Measurements from ENCODE around the gene GRHL1.

DNA sequence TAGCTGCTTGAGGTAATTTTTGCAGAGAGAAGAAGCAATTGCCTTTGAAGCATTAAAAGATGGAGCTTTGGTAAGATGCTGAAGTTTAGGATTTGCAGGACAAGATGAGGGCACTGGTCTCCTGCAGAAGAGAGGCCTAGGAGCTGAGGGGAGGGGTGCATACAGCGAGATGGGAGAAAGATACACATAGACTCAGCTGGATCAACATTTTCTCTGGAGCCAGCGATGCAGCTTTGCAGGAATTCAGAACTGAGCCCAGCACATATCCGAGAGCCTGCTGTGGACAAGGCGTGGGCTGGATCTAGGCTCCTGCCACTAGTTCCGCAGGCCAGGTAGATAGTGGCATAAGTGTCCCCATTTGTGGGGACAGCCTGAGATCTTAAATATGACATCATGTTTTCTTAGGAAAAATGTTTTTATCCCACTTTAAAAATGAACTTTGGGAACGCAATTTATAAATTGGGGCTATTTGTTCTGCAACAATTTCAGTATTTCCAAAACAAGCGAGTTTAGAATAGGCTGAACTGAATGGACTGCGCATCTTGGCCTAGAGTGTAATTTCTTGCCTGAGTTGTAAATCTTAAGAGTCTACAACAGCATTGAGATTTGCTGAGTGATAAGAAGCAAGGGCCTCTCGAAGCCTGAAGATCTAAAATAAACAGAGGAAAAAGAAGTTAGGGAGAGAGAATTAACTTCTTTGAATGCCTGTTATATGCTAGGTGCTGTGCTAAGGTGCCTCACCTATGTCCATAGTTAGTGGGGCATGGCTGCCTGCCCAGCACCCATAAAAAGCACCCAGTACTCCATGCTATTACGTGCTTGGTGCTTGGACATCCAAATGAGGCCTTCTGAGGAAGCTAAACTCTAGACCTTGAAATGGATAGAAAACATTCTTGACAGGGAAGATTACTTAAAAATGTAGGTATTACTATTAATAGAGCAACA is 17.3 kb downstream of the GRHL1 start:
- TF ChIP-seq, protein P1, sequence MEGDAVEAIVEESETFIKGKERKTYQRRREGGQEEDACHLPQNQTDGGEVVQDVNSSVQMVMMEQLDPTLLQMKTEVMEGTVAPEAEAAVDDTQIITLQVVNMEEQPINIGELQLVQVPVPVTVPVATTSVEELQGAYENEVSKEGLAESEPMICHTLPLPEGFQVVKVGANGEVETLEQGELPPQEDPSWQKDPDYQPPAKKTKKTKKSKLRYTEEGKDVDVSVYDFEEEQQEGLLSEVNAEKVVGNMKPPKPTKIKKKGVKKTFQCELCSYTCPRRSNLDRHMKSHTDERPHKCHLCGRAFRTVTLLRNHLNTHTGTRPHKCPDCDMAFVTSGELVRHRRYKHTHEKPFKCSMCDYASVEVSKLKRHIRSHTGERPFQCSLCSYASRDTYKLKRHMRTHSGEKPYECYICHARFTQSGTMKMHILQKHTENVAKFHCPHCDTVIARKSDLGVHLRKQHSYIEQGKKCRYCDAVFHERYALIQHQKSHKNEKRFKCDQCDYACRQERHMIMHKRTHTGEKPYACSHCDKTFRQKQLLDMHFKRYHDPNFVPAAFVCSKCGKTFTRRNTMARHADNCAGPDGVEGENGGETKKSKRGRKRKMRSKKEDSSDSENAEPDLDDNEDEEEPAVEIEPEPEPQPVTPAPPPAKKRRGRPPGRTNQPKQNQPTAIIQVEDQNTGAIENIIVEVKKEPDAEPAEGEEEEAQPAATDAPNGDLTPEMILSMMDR (IDR thresholded peaks at IDR 0.05) = no peak
- TF ChIP-seq POLR2A (IDR thresholded peaks at IDR 0.05) = no peak
